Fibroblast of skin of left quadriceps (primary cell): ENCODE results near the gene GALNT12.
A peak's percentile ranks its signal among the peaks of the same experiment; 100 is the strongest.

ENCODE experiments used
- DNase-seq, 2 experiments: peaks; one replicate each; pipeline ENCODE4 v3.0.0-alpha.2; 2013; ENCODE audit warnings: low read depth in 2 of 2

GALNT12 gene

DNA sequence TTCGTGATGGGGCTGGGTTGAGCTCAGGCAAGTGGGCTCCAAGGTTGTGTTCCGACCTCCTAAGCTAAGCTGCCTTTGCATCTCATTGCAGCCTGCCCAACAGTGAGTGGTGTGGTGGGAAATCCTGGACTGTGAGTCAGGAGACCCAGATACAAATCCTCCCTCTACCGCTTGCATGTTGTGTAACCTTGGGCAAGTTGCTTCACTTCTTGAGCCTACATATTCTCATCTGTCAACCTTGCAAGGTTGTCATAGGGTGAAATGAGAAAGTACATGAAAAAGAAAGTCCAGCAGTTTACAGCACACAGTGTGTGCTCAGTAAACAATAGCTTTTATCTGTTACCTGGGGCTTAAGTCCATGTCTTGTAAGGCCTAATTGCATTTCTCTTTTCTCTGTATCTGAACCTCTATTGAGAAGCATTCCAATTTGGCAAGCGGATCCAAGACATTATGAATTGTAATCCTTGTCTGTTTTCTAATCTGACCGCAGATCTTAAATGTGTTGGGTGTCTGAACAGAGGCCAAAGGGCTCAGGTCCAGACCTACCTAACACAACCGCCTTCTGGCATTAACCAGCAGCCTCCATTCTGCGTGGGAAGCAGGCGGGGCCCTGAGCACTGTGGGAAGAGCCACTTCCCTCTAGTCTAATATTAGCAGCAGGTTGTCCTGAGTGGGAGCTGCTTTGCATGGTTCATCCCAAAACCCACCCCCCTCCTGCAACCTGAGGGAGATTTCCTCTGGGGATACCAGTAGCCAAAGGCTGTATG lies 1.8 kb upstream of the GALNT12 start:
- DNase-seq: no peak

DNA sequence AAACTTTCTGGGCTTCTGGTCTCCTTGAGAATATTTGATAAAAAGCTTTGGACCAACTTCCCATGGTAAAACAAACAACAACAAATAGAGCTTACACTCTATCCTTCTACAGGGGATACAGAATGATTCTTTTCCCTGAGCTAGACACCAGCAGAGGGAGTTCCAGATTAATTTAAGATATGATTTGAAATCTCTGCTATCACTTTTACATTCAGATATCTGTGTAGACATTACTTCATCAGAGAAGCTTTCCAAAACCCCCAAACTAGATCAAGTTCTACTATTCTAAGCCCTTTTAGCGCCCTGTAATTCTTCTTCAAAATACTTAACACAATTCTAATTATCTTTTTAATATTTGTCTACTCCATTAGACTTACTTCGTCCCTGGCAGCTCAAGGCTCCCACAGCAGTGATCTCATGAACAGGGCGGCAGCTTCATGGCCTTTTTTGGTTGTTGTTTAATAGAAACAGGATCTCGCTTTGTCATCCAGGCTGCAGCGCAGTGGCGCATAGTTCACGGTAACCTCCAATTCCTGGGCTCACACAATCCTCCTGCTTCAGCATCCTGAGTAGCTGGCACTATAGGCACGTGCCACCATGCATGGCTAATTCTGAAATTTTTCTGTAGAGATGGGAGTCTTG lies 955 bp upstream of the GALNT12 start:
- no peak for DNase-seq

DNA sequence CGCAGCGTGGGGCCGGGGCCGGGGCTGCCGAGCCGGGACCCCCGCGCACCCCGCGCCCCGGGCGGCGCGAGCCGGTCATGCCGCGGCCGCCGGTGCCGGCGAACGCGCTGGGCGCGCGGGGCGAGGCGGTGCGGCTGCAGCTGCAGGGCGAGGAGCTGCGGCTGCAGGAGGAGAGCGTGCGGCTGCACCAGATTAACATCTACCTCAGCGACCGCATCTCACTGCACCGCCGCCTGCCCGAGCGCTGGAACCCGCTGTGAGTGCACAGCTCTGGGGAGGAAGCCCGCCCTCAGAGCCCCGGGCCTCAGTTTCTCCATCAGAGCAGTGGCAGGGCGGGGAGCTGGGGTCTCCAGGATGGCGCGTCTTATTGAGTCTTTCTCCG lies 335 bp downstream of the GALNT12 start:
- no peak for DNase-seq

DNA sequence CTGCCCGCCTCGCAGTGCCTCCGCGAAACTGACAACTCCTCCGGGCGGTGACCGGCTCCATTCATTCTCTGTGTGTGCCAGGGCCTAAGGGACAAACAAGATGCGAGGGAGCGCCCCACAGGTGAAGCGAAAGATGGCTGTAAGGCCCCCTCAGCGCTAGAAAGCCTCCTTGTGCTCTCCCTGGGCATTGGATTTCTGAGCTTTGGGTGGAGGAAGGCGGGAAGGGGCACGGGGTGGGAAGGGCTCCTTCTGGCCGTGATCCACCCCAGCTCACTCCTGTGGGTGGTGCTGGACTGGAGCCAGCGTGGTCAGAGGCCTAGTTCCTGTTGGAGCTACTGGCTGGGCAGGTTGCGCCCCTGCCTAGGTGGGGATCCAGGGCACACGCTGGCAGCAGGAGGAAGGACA lies 943 bp downstream of the GALNT12 start:
- no peak for DNase-seq

DNA sequence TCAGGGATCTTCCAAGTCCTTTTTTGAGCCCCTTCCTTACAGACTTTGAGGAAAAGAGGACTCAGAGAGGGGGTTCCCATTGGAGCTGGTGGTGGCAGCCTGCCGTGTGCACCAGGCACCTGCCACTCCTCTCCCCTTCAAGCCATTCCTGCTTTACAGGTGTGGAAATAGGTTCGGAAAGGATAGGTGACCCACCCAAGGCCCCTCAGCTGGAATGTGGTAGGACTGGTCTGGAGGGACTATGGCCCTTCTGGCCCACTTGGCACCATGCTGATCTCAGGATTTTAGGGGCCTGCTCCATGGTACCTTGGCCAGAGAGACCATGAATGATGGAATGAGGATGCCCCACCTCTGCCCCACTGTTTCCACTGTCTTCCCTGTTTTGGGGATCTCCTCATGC lies 1.4 kb downstream of the GALNT12 start:
- no peak for DNase-seq

DNA sequence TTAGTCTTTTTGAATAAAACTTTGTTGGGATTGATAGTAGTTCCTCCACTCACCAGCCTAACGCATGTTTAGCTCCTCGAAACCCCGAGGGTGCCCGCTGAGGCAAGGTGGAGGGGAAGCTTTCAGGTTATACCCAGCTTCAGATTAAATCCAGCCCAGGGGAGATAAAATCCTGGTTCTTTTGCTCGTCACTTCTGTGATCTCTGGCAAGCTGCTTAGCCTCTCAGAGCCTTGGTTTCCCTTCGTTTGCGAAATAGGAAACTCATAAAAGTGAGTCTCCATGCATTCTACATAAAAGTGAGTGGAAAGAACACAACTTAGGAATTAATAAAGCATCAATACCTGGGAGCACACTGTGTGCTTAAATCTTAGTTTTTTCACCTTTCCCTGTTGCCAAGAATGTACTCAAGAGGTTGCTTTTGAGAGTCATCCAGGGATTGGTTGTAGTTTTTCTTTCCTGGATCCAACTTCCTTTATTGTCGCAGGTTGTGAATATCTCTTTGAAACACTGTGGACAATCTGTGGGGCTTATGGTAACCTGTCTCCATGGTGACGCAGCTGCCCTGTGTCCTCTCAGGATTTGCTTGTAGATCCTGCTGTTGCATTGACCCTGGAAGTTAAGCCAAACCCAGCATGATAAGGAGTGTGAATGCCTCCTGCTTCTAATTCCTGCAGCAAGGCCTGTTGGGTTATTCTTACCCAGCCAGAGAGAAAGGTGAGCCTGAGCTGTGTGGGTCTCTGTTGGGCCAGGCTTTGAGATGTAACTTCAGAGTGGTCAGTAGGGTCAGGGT lies 2.0 kb downstream of the GALNT12 start:
- no peak for DNase-seq

DNA sequence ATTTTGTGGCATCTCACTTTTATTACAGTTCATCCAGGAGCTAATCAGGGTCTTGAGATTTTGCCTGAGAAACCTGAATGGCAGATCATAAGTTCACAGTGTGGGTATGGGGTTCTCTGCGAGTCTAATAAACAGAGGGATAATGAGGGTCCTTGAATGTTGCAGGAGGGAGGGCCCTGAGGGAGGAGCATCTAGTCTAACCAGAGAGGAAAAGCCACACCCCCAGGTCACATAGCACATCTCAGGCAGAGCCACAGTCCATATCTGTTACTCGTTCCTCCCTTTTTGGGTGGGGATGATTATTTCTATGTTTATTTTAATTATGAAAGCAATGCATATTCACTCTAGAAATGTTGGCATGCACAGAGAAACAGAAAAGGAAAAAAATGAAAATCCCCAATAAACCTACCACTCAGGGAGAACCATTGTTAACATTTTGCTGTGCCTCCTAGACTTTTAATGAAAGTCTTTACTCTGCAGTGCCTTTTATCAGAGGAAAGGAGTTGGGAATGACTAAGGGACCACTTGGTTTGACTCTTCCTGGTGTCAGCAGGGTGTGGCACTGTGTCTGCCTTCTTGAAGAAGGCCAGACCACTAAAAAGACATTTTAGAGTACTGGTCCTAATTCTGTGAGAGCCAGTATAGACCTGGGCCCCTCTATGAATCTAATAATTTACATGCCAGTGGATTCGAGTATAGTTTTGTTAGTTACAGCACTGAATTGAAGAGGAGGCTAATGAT lies 2.8 kb downstream of the GALNT12 start:
- DNase-seq: no peak

DNA sequence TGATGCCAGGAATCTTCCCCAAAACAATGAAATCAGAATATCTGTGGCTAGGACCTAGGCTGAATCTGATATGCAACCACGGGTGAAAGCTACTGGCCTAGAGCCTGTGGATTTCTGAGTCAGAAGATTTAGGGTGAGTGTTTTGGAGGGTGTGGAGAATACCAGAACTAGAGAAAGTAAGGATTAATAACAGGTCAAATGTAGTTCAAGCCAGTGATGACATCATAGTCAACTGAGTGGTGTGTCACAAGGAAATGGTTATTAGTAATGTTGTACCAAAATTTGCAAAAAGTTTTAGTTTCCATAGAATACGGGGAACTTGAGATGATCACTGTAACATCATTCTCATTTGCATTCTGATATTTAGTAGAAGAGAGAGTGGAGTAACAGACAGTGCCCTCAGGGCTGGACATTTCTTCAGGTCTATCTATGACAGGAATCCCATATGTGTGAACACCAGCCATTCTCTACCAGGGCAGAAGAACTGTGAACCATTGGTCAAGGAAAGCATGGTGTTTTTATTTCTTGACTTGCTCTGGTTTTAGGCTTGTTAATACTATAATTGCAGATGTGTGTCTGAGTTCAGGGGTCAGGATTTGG lies 3.7 kb downstream of the GALNT12 start:
- peak; percentile 54 to 55 for DNase-seq

DNA sequence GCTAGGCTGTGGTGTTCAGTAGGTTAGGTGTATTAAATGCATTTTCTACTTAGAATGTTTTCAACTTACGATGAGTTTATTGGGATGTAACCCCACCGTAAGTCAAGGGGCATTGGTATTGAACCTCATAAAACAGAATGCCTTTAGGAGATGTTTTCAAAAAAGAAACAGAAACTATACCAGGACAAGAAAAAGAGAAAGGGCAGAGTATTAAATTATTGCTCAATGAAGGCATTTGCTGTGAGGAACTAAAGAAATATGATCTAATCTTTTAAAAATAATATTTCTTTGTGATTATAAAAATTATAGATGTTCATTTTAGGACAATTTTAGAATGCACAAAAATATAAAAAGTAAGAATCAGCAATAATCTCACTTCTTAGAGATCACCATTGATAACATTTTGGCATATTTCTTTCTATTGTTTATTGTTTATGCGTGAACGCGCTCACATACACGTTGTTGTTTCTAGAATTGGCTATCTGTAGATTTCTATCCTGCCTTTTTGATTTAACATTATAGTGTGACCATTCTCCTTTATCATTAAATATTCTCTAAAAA lies 8.0 kb downstream of the GALNT12 start:
- DNase-seq: no peak

DNA sequence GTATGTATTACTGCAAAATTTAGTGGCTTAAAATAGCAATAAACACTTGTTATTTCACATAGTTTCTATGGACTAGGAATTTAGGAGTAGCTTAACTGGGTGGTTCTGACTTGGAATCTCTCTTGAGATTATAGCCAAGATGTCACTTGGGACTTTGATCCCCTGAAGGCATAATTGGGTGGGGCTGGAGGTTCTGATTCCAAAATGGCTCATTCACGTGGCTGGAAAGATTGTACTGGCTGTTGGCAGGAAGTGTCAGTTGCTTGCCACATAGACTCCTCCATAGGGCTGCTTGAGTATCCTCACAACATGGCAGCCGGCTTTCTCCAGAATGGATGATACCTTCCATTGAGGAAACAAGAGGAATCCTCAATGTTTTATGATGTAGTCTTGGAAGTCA lies 11.3 kb downstream of the GALNT12 start:
- no peak for DNase-seq

DNA sequence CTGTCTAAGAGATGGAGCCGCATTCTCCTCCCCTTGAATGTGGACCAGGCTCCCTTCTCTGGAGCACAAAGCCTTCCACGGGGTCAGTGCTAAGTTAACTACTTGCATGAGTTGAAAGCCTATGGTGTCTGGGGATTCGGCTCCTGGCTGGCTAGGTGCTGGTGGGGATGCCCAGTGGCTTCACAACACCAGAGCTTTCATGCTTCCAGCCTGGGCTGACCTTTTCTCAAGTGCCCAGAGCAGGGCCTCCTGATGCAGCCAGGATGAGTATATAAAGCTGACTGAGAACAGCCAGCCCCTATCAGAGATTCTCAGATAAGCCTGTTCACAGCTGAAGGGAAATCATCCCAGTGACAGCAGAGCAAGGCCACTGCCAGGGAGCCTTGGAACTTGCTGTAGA lies 11.8 kb downstream of the GALNT12 start:
- no peak for DNase-seq

DNA sequence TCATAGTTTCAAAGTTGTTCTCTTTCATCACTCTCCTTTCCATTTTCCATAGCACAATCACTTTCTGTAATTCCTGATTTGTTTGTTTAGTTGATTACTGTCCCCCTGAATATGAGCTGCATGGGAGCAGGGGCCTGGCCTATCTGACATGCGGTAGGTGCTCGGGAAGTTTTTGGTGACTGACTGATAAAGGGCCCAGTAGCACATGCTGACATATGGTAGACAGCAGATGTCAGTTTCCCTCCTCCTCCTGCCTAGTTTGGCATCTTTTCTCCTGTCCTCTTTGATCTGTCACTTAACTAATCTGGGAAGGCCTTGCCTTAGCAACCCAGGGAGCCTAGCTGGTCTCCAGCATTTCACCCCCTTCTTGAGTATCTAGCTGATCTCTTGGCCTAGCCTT lies 14.4 kb downstream of the GALNT12 start:
- no peak for DNase-seq

DNA sequence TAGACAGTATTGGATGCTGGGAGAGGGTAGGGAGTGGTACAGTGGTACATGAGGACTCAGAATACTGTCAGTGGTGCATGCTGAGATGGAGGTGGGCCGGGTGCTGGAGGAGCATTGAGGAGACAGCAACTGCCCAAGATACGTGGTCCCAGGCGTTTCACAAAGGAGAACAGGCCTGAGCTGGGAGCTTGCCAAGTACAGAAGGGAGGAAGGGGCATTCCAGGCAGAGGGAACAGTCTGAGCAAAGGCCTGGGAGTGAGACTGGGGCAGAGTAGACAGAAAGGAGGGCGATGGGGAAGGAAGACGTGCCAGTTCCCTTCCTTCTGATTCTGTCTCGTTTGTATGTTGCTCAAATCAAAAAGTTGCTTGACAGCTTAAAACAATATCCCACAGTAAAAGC lies 15.2 kb downstream of the GALNT12 start:
- no peak for DNase-seq

DNA sequence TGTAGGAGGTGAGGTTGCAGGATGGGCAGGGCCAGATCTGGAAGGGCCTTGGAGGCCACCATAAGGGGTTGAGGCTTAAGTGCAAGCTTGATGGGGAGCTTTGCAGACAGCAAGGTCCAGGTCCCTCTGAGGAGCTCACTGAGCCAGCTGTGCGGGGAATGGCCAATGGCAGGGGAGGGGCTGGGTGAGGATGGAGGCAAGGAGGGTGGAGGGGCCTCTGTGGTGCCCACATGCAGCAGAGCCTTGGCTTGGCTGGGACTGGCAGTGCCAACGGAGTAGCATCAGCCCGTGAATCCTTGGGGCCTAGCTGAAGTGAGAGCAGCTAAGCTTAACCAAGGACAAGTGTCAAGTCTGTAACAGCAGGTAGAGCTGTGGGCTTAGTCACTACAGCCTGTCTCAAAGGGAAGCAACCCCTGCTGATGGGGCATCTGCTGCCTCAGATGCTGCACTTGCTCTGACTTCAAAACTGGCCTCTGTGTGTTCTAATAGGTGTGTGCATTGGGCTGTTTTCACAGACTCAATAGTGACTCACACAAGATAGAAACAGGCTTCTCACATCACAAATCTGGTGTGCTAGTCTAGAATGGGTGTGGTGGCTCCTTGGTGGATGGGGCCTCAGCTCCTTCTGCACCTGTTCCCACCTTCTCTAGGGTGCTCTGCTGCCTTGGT lies 16.3 kb downstream of the GALNT12 start:
- no peak for DNase-seq

DNA sequence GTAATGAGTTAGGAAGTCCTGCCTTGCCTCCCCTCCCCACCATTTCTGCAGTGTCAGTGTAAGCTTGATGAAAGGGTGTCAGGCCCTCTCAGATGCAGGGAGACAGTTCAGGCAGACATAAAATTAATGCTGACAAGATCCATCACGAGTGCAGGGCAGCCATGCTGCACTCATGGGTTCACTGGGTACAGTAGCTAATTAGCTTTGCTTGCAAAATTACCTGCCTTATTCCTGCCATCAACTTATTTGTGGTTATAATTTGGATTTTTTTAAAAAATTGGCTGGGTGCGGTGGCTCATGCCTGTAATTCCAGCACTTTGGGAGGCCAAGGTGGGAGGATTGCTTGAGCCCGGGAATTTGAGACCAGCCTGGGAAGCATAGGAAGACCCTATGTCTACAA lies 17.9 kb downstream of the GALNT12 start:
- DNase-seq: no peak

DNA sequence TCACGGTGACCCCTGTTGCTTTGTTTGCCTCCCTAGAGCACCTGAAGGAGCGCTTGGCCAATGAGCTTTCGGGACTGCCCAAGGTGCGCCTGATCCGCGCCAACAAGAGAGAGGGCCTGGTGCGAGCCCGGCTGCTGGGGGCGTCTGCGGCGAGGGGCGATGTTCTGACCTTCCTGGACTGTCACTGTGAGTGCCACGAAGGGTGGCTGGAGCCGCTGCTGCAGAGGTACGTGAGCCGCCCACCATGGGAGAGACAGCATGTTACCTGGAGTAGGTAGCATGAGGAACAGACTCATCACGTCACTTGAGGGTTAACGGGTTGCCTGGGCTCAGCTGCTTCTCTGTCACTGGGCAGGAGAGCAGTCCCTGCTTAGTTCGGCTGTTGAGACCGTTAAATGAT lies 19.2 kb downstream of the GALNT12 start:
- DNase-seq: no peak

DNA sequence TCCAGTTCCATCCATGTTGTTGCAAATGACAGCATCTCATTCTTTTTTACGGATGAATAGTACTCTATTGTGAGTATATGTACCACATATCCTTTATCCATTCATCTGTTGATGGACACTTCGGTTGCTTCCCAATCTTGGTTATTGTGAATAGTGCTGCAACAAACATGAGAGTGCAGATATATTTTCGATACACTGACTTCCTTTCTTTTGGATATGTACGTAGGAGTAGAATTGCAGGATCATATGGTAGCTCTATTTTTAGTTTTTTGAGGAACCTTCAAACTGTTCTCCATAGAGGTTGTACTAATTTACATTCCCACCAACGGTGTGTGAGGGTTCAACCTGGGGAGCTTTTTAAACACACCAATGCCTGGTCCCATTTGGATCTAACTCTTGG lies 22.3 kb downstream of the GALNT12 start:
- no peak for DNase-seq

DNA sequence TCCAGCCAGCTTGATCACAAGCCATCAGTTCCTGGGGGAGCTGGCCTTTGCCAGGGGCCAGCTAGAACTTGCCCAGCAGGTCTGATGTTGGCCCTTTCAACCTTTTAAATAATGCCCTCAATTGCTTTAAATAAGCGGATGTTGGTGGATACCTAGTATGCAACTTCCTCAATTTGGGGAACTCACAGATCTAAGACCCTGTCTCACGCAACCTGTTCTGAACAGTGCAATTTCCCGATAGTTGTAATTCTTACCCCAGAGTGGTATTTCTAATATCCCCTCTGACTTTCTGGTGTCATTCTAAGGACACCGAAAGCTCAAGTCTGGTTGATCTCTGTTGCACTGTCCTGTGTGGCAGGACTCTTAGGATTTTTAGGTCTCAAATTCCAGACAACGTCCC lies 23.1 kb downstream of the GALNT12 start:
- no peak for DNase-seq

DNA sequence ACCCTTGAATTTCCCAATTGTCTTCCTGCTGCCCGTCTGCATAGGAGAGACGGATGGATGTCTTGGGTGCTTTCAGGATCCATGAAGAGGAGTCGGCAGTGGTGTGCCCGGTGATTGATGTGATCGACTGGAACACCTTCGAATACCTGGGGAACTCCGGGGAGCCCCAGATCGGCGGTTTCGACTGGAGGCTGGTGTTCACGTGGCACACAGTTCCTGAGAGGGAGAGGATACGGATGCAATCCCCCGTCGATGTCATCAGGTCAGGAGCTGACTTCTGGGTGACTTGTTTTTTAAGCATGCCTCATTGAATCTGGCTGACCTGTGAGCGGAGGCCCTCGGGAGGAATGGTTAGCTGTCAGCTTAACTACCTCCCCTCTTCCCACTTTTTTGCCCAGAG lies 24.2 kb downstream of the GALNT12 start:
- no peak for DNase-seq

DNA sequence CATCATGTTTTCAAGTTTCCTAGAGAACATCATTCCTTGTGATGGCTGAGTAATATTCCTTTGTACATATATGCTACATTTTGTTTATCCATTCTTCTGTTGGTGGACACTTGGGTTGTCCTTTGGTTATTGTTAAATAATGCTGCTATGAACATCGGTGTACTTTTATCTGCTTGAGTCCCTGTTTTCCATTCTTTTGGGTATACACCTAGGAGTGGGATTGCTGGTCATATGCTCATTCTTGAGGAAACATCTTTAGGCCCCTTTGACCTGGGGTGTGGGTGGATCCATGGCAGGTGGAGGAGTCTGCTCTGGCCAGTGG lies 25.3 kb downstream of the GALNT12 start:
- DNase-seq: no peak
